K562 treated with DMSO at 1 percent for 48 hours (cell line): ENCODE measurements around the gene PLCG2. TPM values are rescaled to one million over a fixed set of nuclear protein-coding genes. Genes with fewer than 3 reads are reported as not detected.

ENCODE experiments used
- total RNA-seq: library from RNA; unstranded; fragments of 300-600 nt; gene quantifications from 2 replicates; pipeline ENCODE4 v1.2.3, GENCODE V29; 2022; ENCODE audit warnings: low replicate concordance; ENCODE audit errors: extremely low read depth

PLCG2 gene
- total RNA-seq = not detected in 2 replicates

DNA sequence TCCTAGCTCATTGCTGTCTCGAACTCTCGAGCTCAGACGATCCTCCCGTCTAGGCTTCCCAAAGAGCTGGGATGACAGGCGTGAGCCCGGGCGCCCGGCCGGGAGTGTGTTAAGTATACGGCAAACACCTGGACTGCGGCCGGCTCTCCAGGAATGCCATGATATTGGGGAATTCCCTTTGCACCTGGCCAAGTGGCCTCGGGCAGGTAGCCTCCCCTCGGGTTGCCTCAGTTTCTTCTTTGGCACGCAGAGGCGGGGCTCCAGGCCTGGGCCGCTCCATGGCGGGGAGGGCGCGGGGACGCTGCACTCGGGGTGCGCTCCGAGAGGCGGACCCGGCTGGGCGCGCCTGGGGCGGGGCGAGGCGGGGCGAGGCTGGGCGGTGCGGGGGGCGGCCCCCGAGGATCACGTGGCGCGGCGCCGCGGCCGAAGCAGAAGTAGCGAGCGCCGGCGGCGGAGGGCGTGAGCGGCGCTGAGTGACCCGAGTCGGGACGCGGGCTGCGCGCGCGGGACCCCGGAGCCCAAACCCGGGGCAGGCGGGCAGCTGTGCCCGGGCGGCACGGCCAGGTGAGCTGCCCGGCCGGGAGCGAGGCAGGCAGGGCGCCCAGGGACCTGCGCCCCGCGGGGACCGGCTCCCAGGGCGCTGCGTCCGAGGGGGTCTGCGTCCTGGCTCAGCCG is at the start of gene PLCG2:
Gene PLCG2, plus strand, starts transcription at position 431 of the 675 bp plus-strand sequence. CDS start 6,699 bp downstream, outside the sequence.

DNA sequence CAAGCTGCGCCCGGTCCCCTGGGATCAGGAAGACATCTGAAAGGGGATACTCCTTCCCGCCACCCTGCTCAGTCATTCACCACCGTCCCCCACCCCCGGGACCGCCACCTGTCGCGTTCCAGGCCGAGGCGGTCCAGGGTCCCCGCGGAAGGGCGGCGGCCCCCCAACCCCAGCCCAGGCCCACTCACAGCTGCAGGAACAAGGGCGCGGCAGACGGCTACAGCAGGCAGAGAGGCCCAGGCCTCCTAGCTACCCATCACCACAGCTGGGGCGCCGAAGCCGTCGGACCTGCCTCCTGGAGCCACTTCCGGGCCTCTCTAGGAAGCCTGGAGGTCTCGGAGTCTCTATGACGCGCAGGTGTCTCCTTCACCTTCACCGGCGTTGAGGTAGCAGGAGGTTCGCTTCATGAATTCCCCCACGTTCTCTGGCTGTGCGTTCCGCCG is 232.1 kb downstream of the PLCG2 start, which contains the start of gene SDR42E1:
Gene SDR42E1, minus strand, starts transcription at position 272 of the 443 bp plus-strand sequence. CDS start 10,612 bp downstream, outside the sequence.

Other genes with a start within 250 kb of the PLCG2 start
- gene SDR42E1, start 232.2 kb downstream of the PLCG2 start, total RNA-seq = not detected in 2 replicates